ENCODE measurements around the gene LSM14A.

Gene LSM14A

DNA sequence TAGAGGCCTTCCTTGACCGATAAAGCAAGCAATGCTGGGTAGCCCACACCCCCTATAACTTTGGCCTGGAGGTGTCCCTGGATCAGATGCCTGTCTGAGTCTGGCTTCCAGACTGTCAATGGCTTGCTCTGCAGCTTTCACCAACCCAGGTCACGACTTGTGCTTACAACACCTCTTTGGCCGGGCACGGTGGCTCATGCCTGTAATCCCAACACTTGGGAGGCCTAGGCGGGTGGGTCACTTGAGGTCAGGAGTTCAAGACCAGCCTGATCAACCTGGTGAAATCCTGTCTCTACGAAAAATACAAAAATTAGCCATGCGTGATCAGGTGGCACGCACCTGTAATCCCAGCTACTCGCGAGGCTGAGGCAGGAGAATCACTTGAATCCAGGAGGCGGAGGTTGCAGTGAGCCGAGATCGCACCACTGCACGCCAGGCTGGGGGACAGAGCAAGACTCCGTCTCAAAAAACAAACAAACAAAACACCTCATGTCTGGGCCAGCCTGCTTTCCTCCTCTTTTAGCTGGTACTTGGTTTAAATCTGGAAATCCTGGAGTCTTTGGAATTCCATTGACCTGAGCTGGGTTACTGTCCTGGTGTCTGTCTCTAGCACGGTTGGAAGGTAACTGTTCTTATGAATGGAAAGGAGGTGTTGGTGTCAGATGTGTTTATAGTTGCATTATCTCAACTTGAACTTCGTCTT is 71.7 kb downstream of the LSM14A start:
- no peaks in the 10 kb centered on the region for H3F3A ChIP-seq (ENCODE audit: low read depth)
- TF ChIP-seq, protein P1, sequence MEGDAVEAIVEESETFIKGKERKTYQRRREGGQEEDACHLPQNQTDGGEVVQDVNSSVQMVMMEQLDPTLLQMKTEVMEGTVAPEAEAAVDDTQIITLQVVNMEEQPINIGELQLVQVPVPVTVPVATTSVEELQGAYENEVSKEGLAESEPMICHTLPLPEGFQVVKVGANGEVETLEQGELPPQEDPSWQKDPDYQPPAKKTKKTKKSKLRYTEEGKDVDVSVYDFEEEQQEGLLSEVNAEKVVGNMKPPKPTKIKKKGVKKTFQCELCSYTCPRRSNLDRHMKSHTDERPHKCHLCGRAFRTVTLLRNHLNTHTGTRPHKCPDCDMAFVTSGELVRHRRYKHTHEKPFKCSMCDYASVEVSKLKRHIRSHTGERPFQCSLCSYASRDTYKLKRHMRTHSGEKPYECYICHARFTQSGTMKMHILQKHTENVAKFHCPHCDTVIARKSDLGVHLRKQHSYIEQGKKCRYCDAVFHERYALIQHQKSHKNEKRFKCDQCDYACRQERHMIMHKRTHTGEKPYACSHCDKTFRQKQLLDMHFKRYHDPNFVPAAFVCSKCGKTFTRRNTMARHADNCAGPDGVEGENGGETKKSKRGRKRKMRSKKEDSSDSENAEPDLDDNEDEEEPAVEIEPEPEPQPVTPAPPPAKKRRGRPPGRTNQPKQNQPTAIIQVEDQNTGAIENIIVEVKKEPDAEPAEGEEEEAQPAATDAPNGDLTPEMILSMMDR (conservative IDR thresholded peaks at IDR 0.05; ENCODE audit: low read length), result no peak
- TF ChIP-seq EZH2phosphoT487 (IDR thresholded peaks at IDR 0.05; ENCODE audit: borderline replicate concordance), result no peak
- no peak overlapping the region for H3K9ac ChIP-seq (ENCODE audit: low read depth, low read length, poor library complexity, severe bottlenecking)
- no peaks in the 10 kb centered on the region for H4K20me1 ChIP-seq (ENCODE audit: insufficient read depth, low read length, poor library complexity, severe bottlenecking)
- no peak overlapping the region for H3K4me3 ChIP-seq (ENCODE audit: low read length, poor library complexity, severe bottlenecking)
- H3K36me3 ChIP-seq (ENCODE audit: insufficient read depth, low read length), result no peaks in the 10 kb centered on the region
- no peaks in the 10 kb centered on the region for H3K9me3 ChIP-seq (ENCODE audit: insufficient read depth, low read depth, low read length)
- no peak overlapping the region for H3K4me2 ChIP-seq (ENCODE audit: low read depth, low read length, poor library complexity, severe bottlenecking)
- H3K79me2 ChIP-seq (ENCODE audit: insufficient read depth, low read length), result no peaks in the 10 kb centered on the region
- H3K4me1 ChIP-seq (ENCODE audit: insufficient read depth, low read length, poor library complexity, severe bottlenecking), result no peaks in the 10 kb centered on the region
- H3K27me3 ChIP-seq (ENCODE audit: insufficient read depth, low read length, poor library complexity, severe bottlenecking), result no peaks in the 10 kb centered on the region
- H3K9me2 ChIP-seq (replicated peaks; ENCODE audit: low read depth, low read length), result no peaks in the 10 kb centered on the region
- H2AFZ ChIP-seq (ENCODE audit: low read length), result no peak overlapping the region

DNA sequence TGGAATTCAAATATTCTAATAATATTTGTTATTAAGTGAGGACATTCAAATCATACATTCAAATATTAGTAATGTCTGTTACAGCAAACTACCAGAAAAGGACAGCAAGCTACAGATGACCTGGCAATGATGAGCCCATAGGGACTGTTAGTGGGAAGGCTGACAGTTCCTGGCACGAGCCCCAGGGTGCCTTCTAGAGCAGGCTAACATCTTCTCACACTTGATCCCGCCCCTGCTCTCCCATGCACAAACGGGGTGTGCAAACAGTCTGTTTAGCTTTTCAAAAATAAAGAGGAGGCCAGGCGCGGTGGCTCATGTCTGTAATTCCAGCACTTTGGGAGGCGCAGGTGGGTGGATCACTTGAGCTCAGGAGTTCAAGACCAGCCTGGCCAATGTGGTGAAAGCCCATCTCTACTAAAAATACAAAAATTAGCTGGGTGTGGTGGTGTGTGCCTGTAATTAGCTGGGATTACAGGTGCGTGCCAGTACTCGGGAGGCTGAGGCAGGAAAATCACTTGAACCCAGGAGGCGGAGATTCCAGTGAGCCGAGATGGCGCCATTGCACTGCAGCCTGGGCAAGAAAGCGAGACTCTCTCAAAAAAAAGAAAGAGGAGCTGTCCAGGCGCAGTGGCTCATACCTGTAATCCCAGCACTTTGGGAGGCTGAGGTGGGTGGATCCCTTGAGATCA is 72.5 kb downstream of the LSM14A start:
- Histone ChIP-seq H2AFZ (ENCODE audit: low read length) (no peak overlapping the region), H3K9me3 (ENCODE audit: insufficient read depth, low read depth, low read length) (no peaks in the 10 kb centered on the region), H3K79me2 (ENCODE audit: insufficient read depth, low read length) (no peaks in the 10 kb centered on the region), H3K4me3 (ENCODE audit: low read length, poor library complexity, severe bottlenecking) (no peak overlapping the region), H3K9me2 (replicated peaks; ENCODE audit: low read depth, low read length) (no peaks in the 10 kb centered on the region), H3K4me1 (ENCODE audit: insufficient read depth, low read length, poor library complexity, severe bottlenecking) (no peaks in the 10 kb centered on the region), H3K4me2 (ENCODE audit: low read depth, low read length, poor library complexity, severe bottlenecking) (no peak overlapping the region), H4K20me1 (ENCODE audit: insufficient read depth, low read length, poor library complexity, severe bottlenecking) (no peaks in the 10 kb centered on the region), H3F3A (ENCODE audit: low read depth) (no peaks in the 10 kb centered on the region), H3K36me3 (ENCODE audit: insufficient read depth, low read length) (no peaks in the 10 kb centered on the region), H3K9ac (ENCODE audit: low read depth, low read length, poor library complexity, severe bottlenecking) (no peak overlapping the region), H3K27me3 (ENCODE audit: insufficient read depth, low read length, poor library complexity, severe bottlenecking) (no peaks in the 10 kb centered on the region)
- TF ChIP-seq, protein P1 (conservative IDR thresholded peaks at IDR 0.05; ENCODE audit: low read length), result no peak
- no peak for TF ChIP-seq EZH2phosphoT487 (IDR thresholded peaks at IDR 0.05; ENCODE audit: borderline replicate concordance)

DNA sequence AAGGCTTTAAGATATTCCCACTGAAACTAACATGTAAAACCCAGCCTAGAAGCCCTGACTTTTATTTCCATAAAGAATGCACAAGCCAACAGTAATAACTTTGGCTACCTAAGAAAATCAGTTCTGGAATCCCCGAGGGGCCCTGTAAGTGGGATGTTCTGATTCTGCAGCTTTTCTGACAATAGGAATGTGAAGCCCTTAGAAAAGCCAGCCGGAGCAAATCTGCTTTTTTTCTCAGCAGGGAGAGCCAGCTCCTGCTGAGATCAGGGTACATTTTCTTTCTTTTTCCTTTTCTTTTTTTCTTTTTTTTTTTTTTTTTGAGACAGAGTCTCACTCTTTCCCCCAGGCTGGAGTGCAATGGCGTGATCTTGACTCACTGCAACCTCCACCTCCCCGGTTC is 74.0 kb downstream of the LSM14A start:
- Histone ChIP-seq H2AFZ (ENCODE audit: low read length) (no peak overlapping the region), H3K9me2 (replicated peaks; ENCODE audit: low read depth, low read length) (no peaks in the 10 kb centered on the region), H3K36me3 (ENCODE audit: insufficient read depth, low read length) (no peaks in the 10 kb centered on the region), H3K9me3 (ENCODE audit: insufficient read depth, low read depth, low read length) (no peaks in the 10 kb centered on the region), H4K20me1 (ENCODE audit: insufficient read depth, low read length, poor library complexity, severe bottlenecking) (no peaks in the 10 kb centered on the region), H3K4me1 (ENCODE audit: insufficient read depth, low read length, poor library complexity, severe bottlenecking) (no peaks in the 10 kb centered on the region), H3K9ac (ENCODE audit: low read depth, low read length, poor library complexity, severe bottlenecking) (no peak overlapping the region), H3K4me3 (ENCODE audit: low read length, poor library complexity, severe bottlenecking) (no peak overlapping the region), H3K4me2 (ENCODE audit: low read depth, low read length, poor library complexity, severe bottlenecking) (no peak overlapping the region), H3K79me2 (ENCODE audit: insufficient read depth, low read length) (no peaks in the 10 kb centered on the region), H3F3A (ENCODE audit: low read depth) (no peaks in the 10 kb centered on the region), H3K27me3 (ENCODE audit: insufficient read depth, low read length, poor library complexity, severe bottlenecking) (no peaks in the 10 kb centered on the region)
- no peak for TF ChIP-seq EZH2phosphoT487 (IDR thresholded peaks at IDR 0.05; ENCODE audit: borderline replicate concordance)
- TF ChIP-seq, protein P1 (conservative IDR thresholded peaks at IDR 0.05; ENCODE audit: low read length), result no peak
